AML-193 (cell line): ENCODE data around the gene RFPL3.
"Not testable (repeated sequence)": the region's sequence is repeated elsewhere in the genome, so short reads cannot be mapped to it uniquely, and the experiment has no call there.

ENCODE experiments used
- DNase-seq, 2 experiments: peaks; one replicate each; lab custom pipeline; 2025; lab: John Stamatoyannopoulos, UW

The RFPL3 gene

DNA sequence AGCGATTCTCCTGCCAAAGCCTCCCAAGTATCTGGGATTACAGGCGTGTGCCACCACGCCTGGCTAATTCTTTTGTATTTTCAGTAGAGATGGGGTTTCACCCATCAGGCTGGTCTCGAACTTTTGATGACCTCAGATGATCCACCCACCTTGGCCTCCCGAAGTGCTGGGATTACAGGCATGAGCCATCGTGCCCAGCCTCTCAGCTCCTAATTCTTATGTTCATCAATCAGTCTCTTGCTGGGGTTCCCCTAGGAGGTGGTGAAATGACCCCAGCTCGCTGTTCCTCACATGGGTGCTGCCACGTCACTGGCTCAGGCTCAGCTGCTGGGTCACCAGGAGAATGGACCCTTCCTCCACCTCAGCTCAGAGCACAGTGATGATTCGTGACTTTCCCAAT, at the start of gene RFPL3:
TSS of gene RFPL3 (plus strand) at position 301 of the 400 bp plus-strand sequence. CDS start 205 bp downstream, outside the sequence.
- DNase-seq = not testable (repeated sequence)

DNA sequence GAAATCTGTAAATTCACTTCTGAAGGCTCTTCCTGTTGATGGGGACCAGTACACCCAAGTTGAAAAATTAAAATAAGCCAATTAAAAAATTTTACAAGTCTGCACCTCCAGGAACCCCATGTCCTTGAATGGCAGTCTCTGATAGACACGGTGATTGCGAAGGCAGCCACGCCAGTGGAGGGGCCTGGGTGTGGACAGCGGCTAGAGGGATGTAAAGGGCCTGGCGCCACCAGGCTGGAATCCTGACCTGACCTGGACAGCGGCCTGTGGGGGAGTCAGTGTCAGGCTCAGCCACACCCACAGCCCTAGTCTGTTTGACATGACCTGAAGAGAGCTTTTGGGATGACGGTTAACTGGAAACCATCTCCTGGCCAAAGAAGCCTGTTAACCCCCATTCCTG, 49.5 kb upstream of the RFPL3 start:
- DNase-seq = no peak

DNA sequence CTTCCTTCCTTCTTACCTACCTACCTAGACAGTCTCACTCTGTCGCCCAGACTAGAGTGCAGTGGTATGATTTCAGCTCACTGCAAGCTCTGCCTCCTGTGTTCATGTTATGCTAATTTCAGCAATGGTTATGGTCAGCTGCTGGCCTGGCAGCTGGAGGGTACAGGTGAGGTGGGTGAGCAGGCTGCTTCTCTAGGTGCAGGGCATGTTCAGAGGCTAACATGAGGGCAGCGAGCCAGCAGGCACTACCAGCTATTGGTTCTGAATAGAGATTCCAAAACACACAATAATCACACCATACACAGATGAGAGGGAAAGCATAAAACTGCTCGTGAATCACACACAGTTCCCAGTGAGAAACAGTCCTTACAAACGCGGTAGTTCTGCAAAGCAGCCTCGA, 48.7 kb upstream of the RFPL3 start:
- no peak for DNase-seq

DNA sequence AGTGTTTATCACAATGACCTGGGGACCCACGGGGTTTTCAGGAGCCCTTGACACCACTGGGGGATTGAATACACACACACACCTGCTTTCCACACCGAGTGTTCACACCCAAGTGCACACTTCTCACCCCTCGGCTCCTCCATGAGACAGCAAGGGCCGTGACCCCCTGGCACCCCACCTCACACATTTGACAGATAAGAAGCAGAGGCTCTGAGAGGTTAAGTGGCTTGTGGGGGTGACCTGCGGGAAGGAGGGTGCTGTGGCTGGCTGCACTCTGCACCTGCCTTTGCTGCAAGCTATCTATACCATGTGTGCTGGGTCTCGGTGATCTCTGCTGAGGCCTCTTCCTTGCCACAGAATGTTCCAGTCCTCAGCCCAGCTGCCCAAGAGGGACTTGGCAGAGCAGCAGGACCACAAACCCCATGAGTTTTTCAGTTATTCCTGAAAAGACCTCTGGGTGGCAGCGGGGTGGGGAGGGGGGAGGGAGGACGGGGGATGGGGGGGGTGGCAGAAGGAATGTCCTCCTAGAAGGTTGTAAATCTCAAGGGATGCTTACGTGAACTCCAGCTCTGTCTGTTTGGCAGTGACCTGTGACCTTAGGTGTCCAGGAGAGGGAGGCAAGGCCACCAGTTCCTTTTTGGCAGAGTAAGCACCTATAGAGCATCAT, 47.9 kb upstream of the RFPL3 start:
- DNase-seq = no peak

GRCh38 chr22:32310777-32311176, 46.9 kb upstream of the RFPL3 start:
- DNase-seq = no peak

DNA sequence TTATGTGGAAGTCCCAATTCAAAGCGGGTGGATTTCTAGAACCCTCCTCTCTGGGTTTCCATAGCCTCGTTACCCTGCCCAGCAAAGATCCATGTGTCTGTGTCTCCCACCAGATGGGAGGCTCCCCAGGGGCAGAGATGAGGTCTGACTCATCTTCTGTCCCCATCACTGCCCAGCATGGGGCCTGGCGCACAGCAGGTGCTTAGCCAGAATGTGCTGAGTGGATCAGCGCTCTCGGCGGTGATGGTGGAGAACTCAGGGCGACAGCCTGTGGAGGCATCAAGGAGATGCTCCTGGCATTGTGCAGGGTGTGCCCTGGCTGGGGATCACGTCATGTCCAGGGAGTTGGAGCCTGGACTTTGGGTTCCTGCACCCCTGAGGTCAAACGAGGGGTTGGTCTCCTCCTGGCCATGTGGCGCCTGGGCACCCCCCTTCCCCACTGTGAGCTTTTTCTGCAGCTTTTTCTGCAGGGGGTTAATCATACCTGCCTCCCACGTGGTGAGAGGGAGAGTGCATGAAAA, 46.1 kb upstream of the RFPL3 start:
- no peak for DNase-seq

DNA sequence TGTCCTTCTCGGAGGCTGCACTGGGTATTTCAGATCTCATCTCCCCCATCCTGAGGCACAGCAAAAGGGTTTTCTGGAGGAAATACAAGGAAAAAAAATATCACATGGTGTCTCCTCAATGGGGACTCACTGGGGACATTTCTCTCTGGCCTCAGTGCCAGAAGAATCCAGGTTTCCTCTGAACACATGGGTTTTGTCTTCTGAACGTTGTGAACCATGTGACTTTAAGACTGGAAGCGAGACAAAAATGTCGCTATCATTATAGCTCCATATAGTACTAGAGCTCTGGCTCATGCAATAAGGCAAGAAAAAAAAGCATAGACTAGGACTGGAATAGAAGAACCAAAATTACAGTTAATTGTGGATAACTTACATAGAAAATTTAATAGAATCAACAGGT, 44.9 kb upstream of the RFPL3 start:
- no peak for DNase-seq

- DNase-seq = no peak
Observed at GRCh38 chr22:32313532-32313931, 44.1 kb upstream of the RFPL3 start.

- no peak for DNase-seq
Observed at GRCh38 chr22:32317524-32317923, 40.1 kb upstream of the RFPL3 start.

DNA sequence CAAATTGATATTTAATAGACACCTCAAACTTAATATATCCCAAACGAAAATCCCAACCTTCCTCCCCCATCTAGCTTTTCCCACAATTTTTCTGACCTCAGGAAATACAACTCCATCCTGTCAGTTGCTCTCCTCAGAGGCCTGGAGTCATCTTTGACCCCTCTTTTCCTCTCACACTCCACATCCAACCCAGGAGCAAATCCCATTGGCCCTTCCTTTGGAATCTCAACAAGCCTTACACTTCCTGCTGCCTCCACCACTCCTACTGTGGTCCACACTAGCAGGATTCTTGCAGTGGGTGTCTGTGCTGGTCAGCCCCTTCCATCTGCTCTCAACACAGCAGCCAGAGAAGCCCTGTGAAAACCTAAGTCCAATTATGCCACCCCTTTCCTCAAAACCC, 39.3 kb upstream of the RFPL3 start:
- no peak for DNase-seq

DNA sequence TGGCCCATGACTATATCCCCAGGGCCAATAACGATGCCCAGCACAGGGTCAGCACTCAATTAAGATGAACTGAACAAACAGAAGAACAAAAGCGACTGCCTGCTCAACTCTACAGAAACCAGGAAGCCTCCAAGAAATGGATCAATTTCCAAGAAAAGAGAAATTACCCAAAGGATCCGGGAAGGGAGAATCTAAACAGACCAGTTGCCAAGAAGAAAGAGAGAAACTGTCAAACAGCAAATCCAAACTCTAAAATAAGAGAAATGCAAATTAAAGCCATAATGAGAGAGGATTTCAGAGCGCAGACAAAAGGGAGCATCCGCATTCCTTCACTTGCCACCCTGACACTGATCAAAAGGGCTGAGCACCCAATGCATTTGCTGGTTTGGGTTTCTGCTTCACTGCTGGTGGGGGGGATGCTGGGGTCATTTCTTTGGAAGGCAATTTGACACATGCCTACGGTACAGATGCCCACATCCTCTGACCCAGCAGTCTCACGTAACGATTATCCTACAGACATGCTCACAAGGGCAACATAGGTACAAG, 37.7 kb upstream of the RFPL3 start:
- no peak for DNase-seq

GRCh38 chr22:32322986-32323385, 34.7 kb upstream of the RFPL3 start:
- DNase-seq = no peak

DNA sequence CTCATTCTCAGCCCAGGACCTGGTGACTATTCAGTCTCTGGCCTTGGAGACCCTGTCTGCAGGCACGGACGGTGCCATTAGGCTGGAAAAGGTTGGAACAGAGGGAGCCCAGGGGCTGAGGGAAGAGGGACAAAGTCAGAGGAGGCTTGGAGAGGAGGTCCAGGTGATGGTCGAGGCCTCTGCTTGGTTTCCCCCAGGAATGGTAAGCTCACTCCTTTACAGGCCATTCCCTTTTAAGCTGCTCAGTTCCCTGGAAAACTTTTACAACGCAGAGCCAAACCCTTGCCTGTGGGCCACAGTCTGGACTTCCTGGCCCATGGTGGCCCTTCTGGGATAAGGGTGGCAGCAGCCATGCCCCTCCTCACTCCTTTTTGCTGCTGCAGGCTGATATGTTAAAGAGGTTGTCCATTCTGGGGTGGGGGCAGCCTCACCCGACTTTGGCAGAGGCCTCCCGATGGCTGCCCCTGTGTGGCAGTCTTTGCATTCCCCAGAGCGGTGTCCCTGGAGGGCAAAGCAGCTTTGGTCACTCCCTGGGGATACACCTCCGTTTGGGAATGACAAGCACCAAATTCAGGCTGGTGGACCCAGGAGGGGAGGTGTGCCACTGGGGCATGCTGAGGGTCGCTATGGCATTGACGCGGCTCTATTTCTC, 34.0 kb upstream of the RFPL3 start:
- no peak for DNase-seq

GRCh38 chr22:32324505-32325415, 32.9 kb upstream of the RFPL3 start:
- no peak for DNase-seq

DNA sequence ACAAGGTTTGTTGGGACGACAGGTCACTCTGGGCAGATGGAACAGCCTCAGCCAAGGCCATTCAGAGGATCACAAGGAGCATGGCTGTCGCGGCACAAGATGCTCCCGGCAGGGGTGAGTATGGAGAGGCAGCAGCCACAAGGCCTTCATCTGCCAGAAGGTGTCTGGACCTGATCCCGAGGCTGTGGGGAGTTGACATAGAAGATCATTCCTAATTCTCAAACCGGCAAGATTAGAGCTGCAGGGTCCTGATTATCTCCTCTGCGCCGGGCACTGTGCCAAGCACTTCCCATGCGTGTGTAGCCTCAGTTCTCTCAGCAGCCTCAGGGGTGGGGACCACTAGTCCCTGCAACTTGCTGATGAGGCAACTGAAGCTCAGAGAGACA, 32.3 kb upstream of the RFPL3 start:
- DNase-seq = no peak

GRCh38 chr22:32325811-32326237, 31.8 kb upstream of the RFPL3 start:
- no peak for DNase-seq

DNA sequence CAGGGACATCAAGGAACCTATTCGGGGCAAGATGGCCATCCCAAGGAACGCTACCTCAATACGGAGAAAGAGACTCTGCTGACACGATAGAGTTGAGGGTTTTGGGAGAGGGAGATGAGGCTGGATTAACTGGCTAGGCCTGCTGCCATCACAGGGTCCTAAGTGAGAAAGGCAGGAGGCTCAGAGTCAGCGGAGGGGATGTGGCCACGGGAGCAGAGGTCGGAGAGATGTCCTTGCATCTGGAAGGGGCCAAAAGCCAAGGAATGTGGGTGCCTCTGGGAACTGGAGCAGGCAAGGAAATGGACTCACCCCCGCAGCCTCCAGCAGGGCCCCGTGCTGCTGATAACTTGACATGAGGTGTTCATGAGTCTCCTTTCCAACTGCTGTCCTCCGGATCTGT, 31.0 kb upstream of the RFPL3 start:
- DNase-seq = no peak

- no peak for DNase-seq
Observed at GRCh38 chr22:32327066-32327465, 30.6 kb upstream of the RFPL3 start.

- no peak for DNase-seq
Observed at GRCh38 chr22:32327596-32328171, 30.0 kb upstream of the RFPL3 start.

DNA sequence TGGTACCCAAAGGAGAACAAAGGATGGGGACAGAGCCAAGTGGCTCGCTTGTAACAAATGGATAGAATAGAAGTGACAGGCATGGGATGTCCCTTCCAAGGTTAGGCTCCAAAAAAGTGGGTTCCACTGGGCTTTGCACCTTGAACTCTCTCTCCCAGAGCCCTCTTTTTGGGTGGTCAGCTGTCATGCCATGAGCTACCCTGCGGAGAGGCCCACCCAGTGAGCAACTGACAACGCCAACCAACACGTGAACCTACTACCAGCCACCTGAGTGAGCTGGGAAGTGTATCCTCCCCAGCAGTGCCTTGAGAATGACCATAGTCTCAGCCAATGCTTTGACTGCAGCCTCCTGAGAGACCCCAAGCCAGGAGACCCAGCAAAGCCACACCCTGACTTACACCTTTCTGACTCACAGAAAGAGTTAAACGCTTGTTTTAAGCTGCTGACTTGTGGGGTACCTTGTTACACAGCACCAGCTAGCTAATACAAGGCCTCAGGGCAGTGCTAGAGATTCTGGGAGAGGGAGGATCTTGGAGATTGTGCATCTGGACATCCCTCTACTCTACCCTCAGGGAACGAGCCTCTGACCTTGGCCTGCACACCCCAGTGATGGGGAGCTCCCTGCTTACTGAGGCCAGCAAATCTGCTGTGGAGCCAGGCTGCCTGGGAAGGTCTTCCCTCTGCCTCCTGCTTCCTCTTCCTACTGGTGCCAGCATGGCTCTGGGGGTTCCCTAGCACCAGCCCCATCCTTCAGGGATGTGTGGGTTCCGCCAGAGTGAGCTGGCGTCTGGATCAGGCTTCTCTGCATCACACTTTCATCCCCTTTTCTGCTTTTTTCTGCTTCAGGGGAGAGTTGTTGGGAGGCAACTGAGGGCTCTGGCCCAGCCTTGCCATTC, 29.1 kb upstream of the RFPL3 start:
- DNase-seq = no peak

DNA sequence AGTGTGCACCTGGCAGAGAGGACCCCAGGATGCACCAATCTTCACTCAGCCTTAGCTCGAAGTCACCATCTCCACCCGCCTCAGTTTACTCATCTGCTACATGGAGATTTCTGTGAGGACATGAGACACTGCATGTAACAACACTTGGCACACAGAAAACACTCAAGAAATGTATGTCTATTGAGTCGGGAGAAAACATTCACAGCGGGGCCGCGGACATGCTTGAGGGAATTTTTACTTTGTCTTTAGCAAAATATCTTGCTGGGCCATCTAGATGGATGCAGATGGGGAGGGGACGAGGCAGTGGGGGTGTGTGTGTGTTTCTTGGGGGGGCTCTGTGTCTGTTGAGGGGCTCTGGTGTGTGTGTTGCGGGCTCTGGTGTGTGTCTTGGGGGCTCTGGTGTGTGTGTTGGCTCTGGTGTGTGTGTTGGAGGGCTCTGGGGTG, 28.4 kb upstream of the RFPL3 start:
- no peak for DNase-seq
